ENCODE data around the gene PHLDB1.
"Not testable (repeated sequence)": the region's sequence is repeated elsewhere in the genome, so short reads cannot be mapped to it uniquely, and the experiment has no call there.

The PHLDB1 gene

DNA sequence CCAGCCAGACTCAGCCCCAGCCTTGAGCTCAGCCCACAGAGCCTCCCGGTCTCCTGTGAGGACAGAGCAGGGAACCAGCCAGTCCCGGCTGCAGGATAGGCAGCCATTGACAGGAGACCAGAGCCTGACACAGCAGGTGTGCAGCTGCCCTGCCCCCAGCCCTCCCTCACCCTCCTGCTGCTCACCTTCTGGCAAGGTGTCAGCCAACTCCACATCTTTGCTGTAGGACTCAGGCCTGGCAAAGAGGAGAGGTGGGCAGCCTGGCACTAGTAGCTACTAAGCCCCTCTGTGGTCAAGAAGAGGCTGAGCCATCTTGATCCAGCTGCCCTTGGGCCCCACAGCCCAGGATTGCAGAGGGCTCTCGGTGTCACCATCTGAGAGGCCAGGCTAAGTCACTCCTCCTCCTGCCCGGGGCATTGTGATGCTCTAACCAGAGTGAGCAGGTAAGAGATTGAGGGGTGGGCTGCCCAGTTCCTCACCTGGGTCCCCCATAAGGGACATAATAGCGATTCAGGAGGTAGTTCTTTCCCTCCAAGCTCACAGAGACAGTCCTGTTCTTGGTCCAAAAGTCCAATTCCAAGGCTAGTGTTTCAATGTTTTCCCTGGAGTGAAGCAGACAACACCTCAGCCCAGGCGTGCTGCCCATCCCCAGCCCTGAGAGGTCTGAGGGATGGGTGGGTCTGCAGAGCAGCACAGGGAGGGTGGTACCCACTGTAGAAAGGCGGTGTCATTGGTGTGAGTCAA, 53.4 kb downstream of the PHLDB1 start:
- DNase-seq: no peak

DNA sequence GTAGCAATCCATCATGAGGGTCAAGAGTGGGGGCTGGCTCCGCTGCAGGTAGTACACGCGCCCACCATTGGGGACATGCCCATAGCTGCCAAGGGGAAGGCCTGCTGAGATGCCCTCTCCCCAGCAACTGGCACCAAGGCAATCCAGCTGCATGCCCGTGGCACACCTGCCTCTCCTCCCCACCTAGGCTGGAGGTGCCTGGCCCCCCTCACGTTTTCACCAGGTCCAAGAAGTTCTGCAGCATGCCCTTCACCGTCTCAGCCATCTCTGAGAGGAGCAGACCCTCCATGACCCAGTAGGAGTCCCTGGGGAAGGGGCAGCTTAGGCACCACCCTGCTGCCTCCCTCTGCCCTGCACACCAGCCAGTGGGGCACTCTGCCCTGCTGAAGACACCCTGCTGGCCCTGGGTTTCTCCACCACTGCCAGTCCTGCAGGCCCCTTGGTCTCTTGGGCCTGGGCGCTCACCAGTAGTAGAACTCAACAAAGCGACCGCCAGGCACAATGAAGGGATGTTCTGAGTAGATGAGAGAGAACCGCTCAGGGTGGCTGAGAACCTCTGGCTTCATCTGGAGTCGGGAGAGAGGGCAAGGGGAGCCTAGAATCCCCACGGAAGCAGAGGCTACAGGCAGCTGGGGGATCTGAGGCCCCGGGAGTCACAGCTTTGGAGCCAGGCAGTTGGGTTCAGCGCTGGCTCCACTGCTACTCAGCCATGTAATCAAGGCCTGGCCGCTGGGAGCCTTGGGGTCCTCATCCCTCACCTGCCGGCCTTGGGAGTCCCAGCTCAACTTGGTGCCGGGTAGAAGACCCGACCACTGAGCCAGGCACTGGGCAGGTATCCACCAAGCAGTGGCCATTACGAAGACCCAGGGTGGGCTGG, 54.2 kb downstream of the PHLDB1 start:
- DNase-seq: no peak

DNA sequence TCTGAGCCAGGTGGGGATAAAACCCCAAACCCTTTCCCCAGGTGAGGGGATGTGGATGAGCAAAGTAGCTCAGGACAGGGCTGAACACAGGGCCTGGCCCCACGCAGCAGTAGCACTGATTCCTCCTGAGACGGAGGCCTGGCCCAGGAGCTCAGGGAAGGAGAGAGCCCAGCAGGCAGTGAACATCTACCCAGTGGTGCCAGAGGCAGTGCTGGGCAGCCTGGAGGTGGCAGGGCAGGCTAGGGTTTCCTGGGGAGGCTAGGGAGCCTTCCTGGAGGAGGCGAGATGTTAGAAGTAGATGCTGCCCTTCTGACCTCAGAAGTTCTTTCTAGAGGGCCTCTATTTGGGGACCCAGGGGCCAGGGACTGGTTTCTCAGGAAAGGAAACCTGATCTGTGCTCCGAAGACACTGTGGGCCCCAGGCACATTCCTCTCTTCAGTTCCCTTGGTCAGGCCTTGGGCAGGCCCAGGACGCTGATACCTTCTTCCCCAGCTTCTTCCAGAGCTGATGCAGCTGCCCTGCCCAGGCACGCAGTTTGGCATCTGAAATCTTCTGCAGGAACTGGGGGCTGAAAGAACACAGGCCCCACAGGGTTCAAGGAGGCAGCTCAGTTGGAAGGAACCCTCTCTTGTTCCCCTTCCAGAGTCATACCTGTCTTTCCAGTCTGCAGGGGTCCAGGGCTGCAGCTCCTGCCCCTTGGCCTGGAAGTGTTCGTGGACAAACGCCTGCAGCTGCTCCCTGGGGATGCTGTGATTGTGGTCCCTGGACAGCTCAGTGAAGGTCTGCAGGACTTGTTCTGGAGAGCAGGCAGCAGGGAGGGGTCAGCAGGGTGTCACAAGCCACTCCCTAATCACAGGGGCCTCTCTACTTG, 55.2 kb downstream of the PHLDB1 start:
- no peak for DNase-seq

DNA sequence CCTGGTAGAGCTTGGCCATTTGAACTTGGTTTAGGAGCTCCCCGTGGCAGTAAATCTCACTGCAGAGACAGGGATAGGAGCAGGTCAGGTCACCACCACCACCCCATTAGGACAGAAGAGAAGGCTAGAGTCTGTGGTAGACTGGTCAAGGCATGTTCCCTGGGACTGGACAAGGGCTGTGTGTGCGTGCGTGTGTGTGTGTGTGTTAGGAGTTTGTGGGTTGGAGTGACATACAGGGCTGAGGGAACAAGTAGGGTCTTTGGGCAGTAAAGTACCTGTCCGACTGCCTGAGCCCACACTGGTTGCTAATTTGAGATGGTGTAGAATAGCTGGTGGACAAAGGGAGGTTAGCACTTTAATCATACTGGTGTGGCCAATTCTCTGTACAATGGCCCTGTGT, 56.0 kb downstream of the PHLDB1 start:
- no peak for DNase-seq

DNA sequence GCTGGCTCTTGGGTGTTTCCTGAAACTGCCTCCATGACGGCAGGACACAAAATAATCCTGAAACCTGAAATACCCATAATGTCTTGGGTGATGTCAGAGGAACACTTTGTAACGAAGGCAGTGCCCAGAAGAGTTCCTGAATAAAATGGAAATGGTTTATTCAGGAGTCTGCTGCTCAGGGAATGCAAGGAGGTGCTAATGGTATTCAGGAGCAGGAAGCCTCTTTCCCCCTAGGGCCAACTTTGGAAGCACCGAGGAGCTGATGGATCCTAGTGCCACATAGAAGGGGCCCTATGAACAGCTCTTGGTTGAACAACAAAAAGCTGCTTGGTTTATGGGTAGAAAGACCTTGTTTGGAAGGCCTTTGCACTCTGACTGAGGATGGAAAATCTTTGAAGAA, 56.5 kb downstream of the PHLDB1 start:
- no peak for DNase-seq

DNA sequence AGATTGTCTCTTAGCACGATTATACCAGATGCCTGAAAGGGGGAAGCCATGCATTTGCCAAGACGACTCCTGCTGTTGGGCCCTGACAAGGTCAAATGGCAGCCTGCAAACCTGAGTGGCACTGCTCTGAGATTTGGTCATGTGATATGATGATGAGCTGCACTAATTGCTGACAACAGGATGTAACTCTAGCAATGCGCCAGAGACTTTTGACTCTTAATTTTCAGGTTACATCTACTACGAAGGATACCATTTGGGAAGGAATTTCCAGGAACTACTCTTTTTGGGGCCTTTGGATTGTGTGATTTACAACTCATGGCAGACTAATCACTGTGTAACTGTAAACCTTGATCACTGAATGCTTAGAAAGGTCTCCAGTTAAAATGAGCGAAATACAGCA, 59.0 kb downstream of the PHLDB1 start:
- no peak for DNase-seq

DNA sequence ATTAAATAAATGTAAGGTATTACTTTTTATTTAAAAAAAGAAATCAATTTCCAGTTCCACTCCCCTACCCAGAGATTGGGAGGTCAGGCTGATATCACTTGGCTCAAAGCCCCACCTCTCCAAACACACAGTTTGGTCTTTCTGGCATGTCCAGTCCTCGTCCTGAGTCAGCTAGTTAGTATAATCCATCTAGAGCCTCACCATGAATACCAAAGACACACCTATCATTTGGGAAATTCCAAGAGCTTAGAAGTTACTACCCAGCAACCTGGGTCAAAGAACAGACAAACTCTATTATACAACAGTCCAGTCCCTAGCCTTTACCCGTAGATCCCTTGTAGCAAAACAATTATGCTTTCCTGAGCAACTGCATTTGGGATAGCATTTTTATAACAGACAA, 62.6 kb downstream of the PHLDB1 start:
- no peak for DNase-seq

DNA sequence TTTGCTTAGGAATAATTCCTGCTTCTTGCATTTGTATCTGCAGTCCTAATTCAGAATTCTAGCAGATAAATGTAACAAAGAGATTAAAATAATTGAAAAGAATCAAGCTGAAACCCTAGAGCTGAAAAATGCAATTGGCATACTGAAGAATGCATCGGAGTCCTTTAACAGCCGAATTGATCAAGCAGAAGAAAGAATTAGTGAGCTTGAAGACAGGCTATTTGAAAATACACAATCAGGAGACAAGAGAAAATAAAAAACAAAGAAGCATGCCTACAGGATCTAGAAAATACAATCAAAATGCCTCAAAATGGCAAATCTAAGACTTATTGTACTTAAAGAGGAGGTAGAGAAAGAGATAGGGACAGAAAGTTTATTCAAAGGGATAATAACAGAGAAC, 63.8 kb downstream of the PHLDB1 start:
- no peak for DNase-seq

DNA sequence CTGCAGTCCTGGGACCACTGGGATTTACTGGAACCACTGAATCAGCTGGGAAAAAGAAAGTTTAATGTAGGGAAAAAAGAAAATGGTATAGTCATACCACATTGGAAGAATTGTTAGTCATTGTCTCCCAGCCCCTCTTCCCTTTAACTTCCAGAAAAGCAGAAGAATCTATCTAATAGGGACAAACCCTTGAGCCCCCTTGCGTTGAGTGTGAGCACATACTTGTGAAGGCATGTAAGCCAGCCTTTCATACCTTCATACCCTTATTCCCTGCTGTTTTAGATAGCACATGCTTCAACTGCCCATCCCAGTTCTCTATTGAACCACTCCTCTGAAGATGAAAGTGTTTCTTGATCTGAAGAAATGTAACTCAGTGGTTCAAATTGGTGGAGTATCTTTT, 65.4 kb downstream of the PHLDB1 start:
- no peak for DNase-seq

DNA sequence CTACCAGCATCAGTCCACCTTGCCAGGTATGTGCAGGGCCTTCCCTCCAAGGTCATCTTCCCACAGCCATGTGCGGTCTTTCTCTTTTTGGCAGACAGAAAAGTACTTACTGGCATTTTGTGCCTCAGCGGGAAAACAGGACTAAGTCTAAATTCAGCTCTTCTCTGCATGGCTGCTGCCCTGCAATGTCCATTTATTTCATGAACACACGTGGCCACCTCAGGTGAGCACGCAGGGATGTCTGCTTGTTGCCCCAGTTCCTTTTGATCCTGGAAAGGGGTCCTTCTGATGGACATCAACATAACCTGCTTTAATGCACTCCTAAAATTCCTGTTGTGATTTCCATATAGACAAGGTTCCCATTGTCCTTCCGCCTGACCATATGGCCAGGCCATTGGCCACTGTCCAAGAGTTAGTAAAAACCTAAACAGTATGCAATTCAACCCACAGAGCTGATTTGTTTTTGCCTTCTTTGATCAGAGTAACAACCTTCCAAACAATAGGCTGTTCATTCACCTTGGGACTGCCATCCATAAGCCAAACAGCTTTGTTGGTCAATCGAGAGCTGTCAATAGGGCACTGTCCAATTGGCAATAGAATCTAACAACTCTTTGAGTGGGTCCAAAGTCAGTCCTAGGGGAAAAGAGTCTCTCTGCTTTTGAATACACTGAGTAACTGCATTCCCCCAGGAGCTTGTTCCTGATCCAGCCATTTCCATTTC, 66.1 kb downstream of the PHLDB1 start:
- DNase-seq: no peak

DNA sequence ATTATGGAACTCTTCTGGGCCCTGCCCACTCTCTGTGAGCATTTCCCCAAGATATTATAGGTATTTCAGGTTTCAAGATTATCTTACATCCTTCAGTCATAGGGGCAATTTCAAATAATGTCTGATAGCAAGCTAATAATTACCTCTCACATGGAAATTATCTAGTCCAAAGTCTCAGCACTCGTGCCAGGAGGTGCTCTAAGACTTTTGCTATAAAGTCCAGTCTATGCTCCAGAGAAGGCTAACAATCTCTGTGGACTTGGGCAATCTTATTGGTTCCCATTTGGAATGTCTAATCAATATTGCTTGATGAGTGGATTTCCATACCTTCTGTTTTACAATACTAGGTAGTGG, 66.6 kb downstream of the PHLDB1 start:
- no peak for DNase-seq

DNA sequence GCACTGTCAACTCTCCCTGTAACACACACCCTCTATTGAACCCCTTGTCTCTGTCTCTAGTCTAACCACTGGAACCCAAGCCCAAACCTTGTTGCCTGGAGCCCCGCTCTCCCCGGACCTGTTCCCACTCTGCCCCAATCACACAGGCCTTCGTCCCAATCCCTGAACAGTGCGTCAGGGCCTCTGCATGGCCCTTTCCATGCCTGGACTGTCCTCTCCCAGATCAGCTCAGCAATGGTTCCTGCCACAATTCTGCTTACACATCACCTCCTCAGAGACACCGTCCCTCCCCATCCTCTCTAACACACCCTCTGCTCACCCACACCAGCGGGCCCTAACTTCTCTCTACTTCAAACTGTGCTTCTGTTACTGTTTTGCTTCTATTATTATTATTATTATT, 70.6 kb downstream of the PHLDB1 start:
- no peak for DNase-seq

DNA sequence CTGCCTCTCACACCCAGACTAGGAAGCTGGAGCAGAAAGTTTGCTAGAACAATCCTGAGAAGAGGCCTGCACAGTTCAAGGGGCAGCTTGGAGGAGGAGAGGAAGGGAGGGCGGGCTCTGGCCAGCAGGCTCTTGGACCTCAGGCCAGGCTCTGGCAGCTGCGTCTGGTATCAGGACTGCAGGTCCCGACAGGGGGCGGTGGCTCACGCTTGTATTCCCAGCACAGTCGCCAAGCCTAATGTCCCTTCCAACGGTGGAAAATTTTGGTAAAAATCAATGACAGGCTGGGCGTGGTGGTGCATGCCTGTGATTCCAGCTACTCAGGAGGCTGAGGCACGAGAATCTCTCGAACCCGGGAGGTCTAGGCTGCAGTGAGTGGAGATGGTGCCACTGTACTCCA, 71.5 kb downstream of the PHLDB1 start:
- DNase-seq: not testable (repeated sequence)

DNA sequence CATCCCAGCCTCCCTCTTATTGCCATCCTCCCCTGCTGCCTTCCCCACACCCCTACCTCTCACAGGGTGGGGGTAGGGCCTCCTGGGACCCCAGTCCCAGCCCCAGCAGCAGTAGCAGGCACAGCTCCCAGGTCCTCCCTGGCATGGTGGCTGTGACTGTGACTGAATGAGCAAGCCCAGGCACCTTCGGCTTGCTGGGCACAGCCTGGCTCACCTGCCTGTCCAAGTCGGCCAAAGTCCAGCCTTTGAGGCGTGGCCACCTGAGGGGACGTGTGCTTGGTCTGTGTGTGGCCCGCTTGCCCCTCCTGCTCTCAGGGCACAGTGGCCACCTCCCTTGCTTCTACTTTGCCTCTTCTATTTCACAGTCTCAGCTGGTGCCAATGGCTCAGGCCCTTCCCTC, 72.1 kb downstream of the PHLDB1 start, which contains the start of gene TREH:
Gene TREH, minus strand, starts transcription at position 168 of the 400 bp plus-strand sequence. Its CDS starts 23 bp downstream, at position 145.
- DNase-seq: no peak

DNA sequence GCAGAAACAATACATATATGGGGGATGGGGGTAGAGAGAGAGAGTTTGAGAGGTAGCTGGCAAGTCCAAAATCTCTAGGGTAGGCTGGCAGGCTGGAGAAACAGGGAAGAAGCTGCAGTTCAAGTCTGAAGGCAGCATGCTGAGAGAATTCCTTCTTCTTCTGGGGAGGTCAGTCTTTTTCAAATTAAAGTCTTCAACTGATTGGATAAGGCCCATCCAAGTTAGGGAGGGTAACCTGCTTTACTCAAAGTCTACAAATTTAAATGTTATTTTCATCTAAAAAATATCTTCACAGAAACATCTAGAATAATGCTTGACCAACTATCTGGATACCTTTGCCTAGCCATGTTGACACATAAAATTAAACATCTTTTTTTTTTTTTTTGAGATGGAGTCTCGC, 75.0 kb downstream of the PHLDB1 start:
- DNase-seq: no peak

DNA sequence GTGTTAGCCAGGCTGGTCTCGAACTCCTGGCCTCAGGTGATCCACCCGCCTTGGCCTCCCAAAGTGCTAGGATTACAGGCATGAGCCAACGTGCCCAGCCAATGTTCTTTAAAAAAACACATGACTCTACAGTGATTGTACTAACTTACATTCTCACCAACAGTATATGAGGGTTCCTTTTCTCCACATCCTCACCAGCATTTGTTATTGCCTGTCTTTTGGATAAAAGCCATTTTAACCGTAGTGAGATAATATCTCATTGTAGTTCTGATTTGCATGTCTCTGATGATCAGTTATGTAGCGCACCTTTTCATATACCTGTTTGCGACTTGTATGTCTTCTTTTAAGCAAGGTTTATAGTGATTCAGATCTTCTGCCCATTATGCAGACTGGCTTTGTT, 75.5 kb downstream of the PHLDB1 start:
- not testable (repeated sequence) for DNase-seq

DNA sequence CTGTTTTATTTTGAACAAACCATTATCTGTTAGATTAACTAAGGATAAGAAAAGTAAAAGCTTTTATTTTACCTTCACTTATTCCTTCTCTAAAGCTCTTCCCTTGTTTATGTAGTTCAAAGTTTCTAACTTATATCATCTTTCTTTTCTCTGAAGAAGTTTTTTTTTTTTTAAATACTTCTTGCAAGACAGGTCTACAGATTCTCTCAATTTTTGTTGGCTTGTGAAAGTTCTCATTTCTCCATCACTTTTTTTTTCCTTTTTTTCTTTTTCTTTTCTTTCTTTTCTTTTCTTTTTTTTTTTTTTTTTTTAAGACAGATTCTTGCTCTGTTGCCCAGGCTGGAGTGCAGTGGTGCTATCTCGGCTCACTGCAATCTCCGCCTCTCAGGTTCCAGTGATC, 76.8 kb downstream of the PHLDB1 start:
- no peak for DNase-seq

DNA sequence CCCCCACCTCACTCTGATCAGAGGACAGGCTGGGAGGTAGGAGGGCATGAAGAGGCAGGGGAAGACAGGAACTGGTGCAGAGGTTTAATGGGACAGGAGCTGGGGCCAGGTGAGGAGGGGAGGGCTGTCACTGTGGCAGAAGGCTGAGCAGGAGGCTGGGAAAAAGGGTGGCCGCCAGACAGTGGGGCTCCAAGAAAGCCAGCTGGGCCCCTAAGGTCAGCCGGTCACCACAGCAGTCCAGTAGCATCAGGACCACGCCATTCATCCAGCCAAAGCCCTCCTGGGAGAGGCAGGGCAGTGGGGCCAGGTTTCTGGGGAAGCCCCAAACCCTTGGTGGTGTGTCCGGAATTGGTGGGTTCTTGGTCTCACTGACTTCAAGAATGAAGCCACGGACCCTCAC, 80.5 kb downstream of the PHLDB1 start:
- DNase-seq: no peak

DNA sequence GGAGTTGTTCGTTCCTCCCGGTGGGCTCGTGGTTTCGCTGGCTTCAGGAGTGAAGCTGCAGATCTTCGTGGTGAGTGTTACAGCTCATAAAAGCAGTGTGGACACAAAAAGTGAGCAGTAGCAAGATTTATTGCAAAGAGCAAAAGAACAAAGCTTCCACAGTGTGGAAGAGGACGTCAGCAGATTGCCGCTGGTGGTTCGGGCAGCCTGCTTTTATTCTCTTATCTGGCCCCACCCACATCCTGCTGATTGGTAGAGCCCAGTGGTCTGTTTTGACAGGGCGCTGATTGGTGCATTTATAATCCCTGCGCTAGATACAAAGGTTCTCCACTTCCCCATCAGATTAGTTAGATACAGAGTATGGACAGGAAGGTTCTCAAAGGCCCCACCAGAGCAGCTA, 80.9 kb downstream of the PHLDB1 start:
- DNase-seq: not testable (repeated sequence)

DNA sequence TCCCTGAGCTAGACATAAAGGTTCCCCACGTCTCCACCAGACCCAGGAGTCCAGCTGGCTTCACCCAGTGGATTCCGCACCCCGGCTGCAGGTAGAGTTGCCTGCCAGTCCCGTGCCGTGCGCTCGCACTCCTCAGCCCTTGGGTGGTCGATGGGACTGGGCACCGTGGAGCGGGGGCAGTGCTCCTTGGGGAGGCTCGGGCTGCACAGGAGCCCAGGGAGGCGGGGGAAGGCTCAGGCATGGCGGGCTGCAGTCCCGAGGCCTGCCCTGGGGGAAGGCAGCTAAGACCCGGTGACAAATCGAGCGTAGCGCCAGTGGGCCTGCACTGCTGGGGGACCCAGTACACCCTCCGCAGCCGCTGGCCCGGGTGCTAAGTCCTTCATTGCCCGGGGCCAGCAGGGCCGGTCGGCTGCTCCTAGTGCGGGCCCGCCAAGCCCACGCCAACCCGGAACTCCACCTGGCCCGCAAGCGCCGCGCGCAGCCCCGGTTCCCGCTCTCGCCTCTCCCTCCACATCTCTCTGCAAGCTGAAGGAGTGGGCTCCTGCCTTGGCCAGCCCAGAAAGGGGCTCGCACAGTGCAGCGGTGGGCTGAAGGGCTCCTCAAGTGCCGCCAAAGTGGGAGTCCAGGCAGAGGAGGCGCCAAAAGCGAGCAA, 81.6 kb downstream of the PHLDB1 start:
- no peak for DNase-seq

DNA sequence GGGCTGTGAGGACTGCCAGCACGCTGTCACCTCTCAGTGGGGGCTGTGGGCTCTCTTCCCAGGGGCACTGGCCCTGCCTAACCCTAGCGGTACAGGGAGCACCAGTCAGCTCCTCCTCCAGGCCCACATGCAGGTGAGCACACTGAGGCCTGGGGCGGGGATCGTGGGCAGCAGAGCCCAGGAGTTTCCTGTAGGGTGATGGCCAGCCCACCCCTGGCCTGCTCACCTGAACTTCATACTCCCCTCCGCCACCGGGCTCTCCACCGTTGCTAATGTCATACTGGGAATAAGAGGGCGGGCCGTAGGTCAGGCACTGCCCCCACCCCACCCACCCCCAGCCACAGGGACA, 82.1 kb downstream of the PHLDB1 start:
- DNase-seq: no peak

DNA sequence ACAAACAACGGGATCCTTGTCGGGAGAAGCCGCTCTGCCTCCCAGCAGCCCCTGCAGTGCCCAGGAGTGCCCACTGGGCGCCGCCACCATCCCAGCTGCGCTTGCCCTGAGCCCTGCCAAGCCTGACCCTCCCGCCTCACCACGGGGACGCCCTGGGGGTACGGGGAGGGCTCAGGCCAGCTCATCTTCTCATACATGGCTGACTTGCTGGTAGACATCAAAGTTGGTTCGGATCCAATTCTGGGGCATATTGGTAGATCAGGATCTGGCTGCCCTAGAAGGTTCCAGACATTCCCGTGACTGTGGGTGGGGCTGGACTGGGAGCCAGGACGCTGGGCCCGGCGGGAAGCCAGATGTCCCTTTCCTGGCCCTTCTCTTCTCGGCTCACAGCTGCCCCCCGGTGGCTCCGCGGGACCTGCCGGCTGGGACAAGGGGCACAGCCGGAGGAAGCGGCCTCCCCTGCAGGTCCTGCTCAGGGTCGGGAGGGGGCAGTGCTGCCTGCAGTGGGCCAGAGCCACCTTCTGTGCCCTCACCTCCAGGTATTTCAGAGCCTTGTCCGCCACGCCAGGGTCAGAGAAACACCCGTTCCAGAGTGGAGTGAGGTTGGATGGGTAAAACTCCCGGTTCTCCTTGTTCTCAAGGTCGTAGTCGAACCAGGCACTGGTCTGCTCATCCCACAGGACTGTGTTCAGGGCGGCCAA, 82.6 kb downstream of the PHLDB1 start:
- DNase-seq: peak; percentile 61
